Uterus (tissue), 4 donors: ENCODE results near the gene SAV1. TPM values are rescaled to one million over a fixed set of nuclear protein-coding genes. Genes with fewer than 3 reads are reported as not detected.

ENCODE experiments used
- DNase-seq, 2 donors: peaks; one replicate each; pipeline ENCODE4 v3.0.0-alpha.2; 2019 to 2020
- H3K27ac ChIP-seq, 2 donors: fragments of 200-600 bp; sonication (generic); 1 replicate in 1 of 2; 2 replicates in 1 of 2; pipeline ENCODE4 v1.5.1; 2016 to 2018
- H3K27me3 ChIP-seq, 2 donors: fragments of 200-600 bp; sonication (generic); one replicate each; pipeline ENCODE4 v1.5.1; 2018 to 2019; ENCODE audit warnings: control low read depth in 1 of 2
- H3K36me3 ChIP-seq, 2 donors: fragments of 200-600 bp; sonication (generic); one replicate each; pipeline ENCODE4 v1.5.1; 2019; ENCODE audit warnings: control low read depth in 1 of 2
- H3K4me1 ChIP-seq, 2 donors: fragments of 200-600 bp; sonication (generic); one replicate each; pipeline ENCODE4 v1.5.1; 2018 to 2019; ENCODE audit warnings: control low read depth in 1 of 2
- H3K4me3 ChIP-seq, 2 donors: fragments of 200-600 bp; sonication (generic); 1 replicate in 1 of 2; 2 replicates in 1 of 2; pipeline ENCODE4 v1.5.1; 2018 to 2019; ENCODE audit warnings: mild to moderate bottlenecking in 1 of 2
- H3K9me3 ChIP-seq, 2 donors: fragments of 200-600 bp; sonication (generic); one replicate each; pipeline ENCODE4 v1.5.1; 2019; ENCODE audit warnings: control low read depth in 1 of 2
- CTCF ChIP-seq, 4 experiments: fragments of 200-600 bp in 2 of 4; fragments of 450-650 bp in 2 of 4; sonication (generic) in 2 of 4; IDR thresholded peaks; one replicate each; pipeline ENCODE4 v1.5.1; 2016 to 2019; ENCODE audit warnings: antibody characterized with exemption in 4 of 4, mild to moderate bottlenecking in 2 of 4, moderate library complexity in 1 of 4
- POLR2A ChIP-seq, 2 donors: fragments of 450-650 bp; IDR thresholded peaks; one replicate each; pipeline ENCODE4 v1.6.1; 2016; ENCODE audit warnings: antibody characterized with exemption in 2 of 2, mild to moderate bottlenecking in 1 of 2, moderate library complexity in 1 of 2
- intact Hi-C: fragments of 100-400 bp; cut with DNase I; formaldehyde crosslinking; loops from one replicate; pipeline ENCODE4 v1.15.1; 2023; ENCODE audit warnings: low total_unique reads
- total RNA-seq, 4 donors: library from RNA; depleted of rRNA in 3 of 4; stranded (reverse); fragments of >200 nt in 3 of 4; gene quantifications; one replicate each; pipeline versions ENCODE4 v1.1.0 to v1.2.4, GENCODE V29; 2014 to 2023
- donor health status: DM: yes; HTN: yes; CAD: no.

The SAV1 gene
- total RNA-seq, 4 donors from 2014 or later: 18.2 to 42.9 (median 35.8) TPM

DNA sequence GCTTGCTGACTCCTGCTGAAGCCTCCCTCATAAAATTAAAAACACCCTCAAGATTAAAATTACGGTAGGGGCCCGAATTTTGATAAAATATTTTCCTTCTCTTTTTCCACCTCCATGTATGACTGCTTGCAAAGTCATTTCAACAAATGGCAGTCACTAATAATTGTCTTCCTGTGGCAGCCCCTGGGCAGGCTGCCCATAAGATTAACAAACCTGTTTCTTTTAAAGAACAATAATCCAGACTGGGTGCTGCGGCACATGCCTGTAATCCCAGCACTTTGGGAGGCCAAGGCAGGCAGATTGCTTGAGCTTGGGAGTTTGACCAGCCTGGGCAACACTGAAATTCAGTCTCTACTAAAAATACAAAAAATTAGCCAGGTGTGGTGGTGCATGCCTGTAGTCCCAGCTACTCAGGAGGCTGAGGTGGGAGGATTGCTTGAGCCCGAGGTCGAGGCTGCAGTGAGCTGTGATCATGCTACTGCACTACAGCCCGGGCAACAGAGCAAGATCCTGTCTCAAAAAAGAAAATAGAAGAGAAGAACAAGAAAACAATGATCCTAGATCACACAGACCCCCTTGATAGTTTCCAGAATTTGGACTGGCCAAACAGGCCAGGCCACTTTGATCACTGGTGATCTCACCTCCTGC lies 8.7 kb downstream of the SAV1 start:
- TF ChIP-seq POLR2A (IDR thresholded peaks at IDR 0.05) (no peak), CTCF (IDR thresholded peaks at IDR 0.05) (no peak)
- Histone ChIP-seq H3K4me3 (no peak overlapping the region), H3K27me3 (no peaks in the 10 kb centered on the region), H3K27ac (no peak overlapping the region), H3K4me1 (peaks cover 0 to 8% of the 10 kb centered on the region in 2 donors), H3K36me3 (no peaks in the 10 kb centered on the region), H3K9me3 (no peaks in the 10 kb centered on the region)
- intact Hi-C loops: no loop called here
- no peak for DNase-seq

GRCh38 chr14:50658203-50658602 lies 9.9 kb downstream of the SAV1 start:
- Histone ChIP-seq H3K4me3 (no peak overlapping the region), H3K9me3 (no peaks in the 10 kb centered on the region), H3K36me3 (no peaks in the 10 kb centered on the region), H3K27me3 (no peaks in the 10 kb centered on the region), H3K4me1 (peaks cover 0 to 8% of the 10 kb centered on the region in 2 donors), H3K27ac (peak overlapping the region; percentile 28 to 69)
- DNase-seq: no peak
- intact Hi-C loops: no loop called here
- TF ChIP-seq CTCF (IDR thresholded peaks at IDR 0.05) (no peak), POLR2A (IDR thresholded peaks at IDR 0.05) (no peak)

- H3K27ac ChIP-seq: peak overlapping the region; percentile 28 to 69
- DNase-seq: no peak
- TF ChIP-seq CTCF (IDR thresholded peaks at IDR 0.05): no peak
- intact Hi-C loops: no loop called here
- peaks cover 0 to 8% of the 10 kb centered on the region in 2 donors for H3K4me1 ChIP-seq
- H3K4me3 ChIP-seq: no peak overlapping the region
- no peaks in the 10 kb centered on the region for H3K9me3 ChIP-seq
- no peaks in the 10 kb centered on the region for H3K27me3 ChIP-seq
- H3K36me3 ChIP-seq: no peaks in the 10 kb centered on the region
Observed at GRCh38 chr14:50657753-50658152, 10.4 kb downstream of the SAV1 start.

DNA sequence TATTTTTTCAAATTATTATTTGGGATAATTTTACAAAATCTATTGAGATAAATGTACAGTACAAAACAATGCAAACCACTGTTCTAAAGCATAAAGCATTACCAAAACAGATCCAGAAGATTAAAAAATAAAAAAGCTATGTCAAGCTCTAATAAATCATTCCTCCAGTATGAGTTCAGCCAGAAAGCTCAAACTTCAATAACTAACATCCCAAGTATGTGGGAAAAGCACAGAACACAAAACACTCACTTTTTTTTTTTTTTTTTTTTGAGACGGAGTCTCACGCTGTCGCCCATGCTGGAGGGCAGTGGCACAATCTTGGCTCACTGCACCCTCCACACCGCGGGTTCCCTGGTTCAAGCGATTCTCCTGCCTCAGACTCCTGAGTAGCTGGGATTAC lies 11.3 kb downstream of the SAV1 start:
- no peaks in the 10 kb centered on the region for H3K9me3 ChIP-seq
- no peaks in the 10 kb centered on the region for H3K27me3 ChIP-seq
- H3K4me1 ChIP-seq: peaks cover 0 to 8% of the 10 kb centered on the region in 2 donors
- intact Hi-C loops: no loop called here
- no peak overlapping the region for H3K4me3 ChIP-seq
- no peak for TF ChIP-seq POLR2A (IDR thresholded peaks at IDR 0.05)
- no peak for TF ChIP-seq CTCF (IDR thresholded peaks at IDR 0.05)
- H3K27ac ChIP-seq: peak overlapping the region in 1 of 2 donors; percentile 69
- H3K36me3 ChIP-seq: no peaks in the 10 kb centered on the region
- no peak for DNase-seq

DNA sequence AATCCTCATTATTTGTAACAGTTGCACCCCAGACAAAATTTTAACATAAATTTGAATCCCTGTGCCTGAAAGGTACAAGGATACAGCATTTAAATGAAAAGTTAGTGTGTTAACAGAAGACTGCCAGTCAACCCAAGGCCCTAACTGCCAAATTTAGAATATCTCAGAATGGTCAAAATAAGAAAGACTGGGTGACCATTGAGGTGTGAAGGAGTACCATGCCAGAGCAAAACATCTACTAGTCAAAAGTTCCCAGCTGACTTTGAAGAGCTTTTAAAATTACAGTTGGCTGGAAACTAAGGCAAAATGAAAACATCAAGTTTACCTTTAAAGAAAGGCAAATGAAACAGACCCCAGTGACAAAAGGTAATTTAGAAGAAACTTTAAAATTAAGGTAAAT lies 18.4 kb downstream of the SAV1 start:
- H3K27me3 ChIP-seq: no peaks in the 10 kb centered on the region
- TF ChIP-seq POLR2A (IDR thresholded peaks at IDR 0.05): no peak
- no peak for TF ChIP-seq CTCF (IDR thresholded peaks at IDR 0.05)
- no peaks in the 10 kb centered on the region for H3K36me3 ChIP-seq
- DNase-seq: no peak
- H3K4me3 ChIP-seq: no peak overlapping the region
- no peaks in the 10 kb centered on the region for H3K9me3 ChIP-seq
- intact Hi-C loops: no loop called here
- no peak overlapping the region for H3K27ac ChIP-seq
- no peaks in the 10 kb centered on the region for H3K4me1 ChIP-seq
